Peyer's patch (tissue), 4 donors: ENCODE measurements around the gene TPI1. TPM values are rescaled to one million over a fixed set of nuclear protein-coding genes. Genes with fewer than 3 reads are reported as not detected.

ENCODE experiments used
- DNase-seq, 3 donors: peaks; one replicate each; pipeline ENCODE4 v3.0.0-alpha.2; 2017 to 2019
- H3K27ac ChIP-seq, 4 donors: fragments of 200-600 bp; sonication (generic); one replicate each; pipeline ENCODE4 v1.5.1; 2016 to 2019
- H3K27me3 ChIP-seq, 2 donors: fragments of 200-600 bp; sonication (generic); one replicate each; pipeline ENCODE4 v1.5.1; 2019
- H3K36me3 ChIP-seq, 3 donors: fragments of 200-600 bp; sonication (generic); one replicate each; pipeline ENCODE4 v1.5.1; 2016 to 2019
- H3K4me1 ChIP-seq, 4 donors: fragments of 200-600 bp; sonication (generic); one replicate each; pipeline ENCODE4 v1.5.1; 2016 to 2019
- H3K4me3 ChIP-seq, 4 donors: fragments of 200-600 bp; sonication (generic); 1 replicate in 3 of 4; 2 replicates in 1 of 4; pipeline ENCODE4 v1.5.1; 2016 to 2019; ENCODE audit warnings: mild to moderate bottlenecking in 1 of 4
- H3K9me3 ChIP-seq, 4 donors: fragments of 200-600 bp; sonication (generic); one replicate each; pipeline ENCODE4 v1.5.1; 2016 to 2019; ENCODE audit warnings: mild to moderate bottlenecking in 1 of 4
- POLR2A ChIP-seq, 2 donors: fragments of 450-650 bp; IDR thresholded peaks; one replicate each; pipeline ENCODE4 v1.5.1; 2017; ENCODE audit warnings: antibody characterized with exemption in 2 of 2, mild to moderate bottlenecking in 2 of 2, moderate library complexity in 2 of 2
- total RNA-seq, 4 donors: library from RNA; depleted of rRNA; stranded (reverse); fragments of >200 nt; gene quantifications; one replicate each; pipeline ENCODE4 v1.1.0, GENCODE V29; 2016
- TF ChIP-seq, protein P1 (sequence below), 6 experiments: fragments of 450-650 bp in 4 of 6; fragments of 200-600 bp in 2 of 6; sonication (generic) in 1 of 6; IDR thresholded peaks; one replicate each; pipeline ENCODE4 v1.5.1; 2017 to 2019; ENCODE audit warnings: antibody characterized with exemption in 6 of 6, mild to moderate bottlenecking in 3 of 6, moderate library complexity in 1 of 6

TPI1 gene
- total RNA-seq, 4 donors from 2014 or later: 591 to 1,061 (median 658) TPM

DNA sequence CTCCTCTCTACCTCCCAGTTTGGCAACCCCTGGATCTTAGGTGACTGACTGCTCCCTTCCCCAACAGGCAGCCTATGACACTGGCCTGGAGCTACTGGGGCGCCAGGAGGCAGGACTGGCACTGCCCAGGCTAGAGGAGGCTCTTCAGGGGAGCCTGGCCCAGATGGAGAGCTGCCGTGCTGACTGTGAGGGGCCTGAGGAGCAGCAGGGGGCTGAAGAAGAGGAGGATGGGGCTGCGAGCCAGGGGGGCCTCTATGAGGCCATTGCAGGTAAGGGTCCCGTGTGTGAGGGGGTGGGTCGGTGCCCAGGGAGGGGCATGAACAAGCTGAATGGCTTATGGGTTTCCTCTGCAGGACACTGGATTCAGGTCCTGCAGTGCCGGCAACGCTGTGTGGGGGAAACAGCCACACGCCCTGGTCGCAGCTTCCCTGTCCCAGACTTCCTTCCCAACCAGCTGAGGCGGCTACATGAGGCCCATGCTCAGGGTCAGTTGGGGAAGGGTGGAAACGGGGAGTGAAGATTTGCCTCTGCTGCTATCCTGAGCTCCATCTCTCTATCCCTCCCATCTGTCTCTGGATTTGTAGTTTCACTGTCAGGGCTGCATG lies 36.9 kb upstream of the TPI1 start:
- no peak overlapping the region for H3K4me3 ChIP-seq
- H3K27me3 ChIP-seq: no peaks in the 10 kb centered on the region
- H3K36me3 ChIP-seq: peaks cover 0 to 6% (median 0%) of the 10 kb centered on the region in 3 donors
- TF ChIP-seq, protein P1, sequence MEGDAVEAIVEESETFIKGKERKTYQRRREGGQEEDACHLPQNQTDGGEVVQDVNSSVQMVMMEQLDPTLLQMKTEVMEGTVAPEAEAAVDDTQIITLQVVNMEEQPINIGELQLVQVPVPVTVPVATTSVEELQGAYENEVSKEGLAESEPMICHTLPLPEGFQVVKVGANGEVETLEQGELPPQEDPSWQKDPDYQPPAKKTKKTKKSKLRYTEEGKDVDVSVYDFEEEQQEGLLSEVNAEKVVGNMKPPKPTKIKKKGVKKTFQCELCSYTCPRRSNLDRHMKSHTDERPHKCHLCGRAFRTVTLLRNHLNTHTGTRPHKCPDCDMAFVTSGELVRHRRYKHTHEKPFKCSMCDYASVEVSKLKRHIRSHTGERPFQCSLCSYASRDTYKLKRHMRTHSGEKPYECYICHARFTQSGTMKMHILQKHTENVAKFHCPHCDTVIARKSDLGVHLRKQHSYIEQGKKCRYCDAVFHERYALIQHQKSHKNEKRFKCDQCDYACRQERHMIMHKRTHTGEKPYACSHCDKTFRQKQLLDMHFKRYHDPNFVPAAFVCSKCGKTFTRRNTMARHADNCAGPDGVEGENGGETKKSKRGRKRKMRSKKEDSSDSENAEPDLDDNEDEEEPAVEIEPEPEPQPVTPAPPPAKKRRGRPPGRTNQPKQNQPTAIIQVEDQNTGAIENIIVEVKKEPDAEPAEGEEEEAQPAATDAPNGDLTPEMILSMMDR (IDR thresholded peaks at IDR 0.05): no peak
- no peak for TF ChIP-seq POLR2A (IDR thresholded peaks at IDR 0.05)
- H3K27ac ChIP-seq: no peak overlapping the region
- H3K4me1 ChIP-seq: peaks cover 0 to 22% (median 8%) of the 10 kb centered on the region in 4 donors
- no peaks in the 10 kb centered on the region for H3K9me3 ChIP-seq
- no peak for DNase-seq

DNA sequence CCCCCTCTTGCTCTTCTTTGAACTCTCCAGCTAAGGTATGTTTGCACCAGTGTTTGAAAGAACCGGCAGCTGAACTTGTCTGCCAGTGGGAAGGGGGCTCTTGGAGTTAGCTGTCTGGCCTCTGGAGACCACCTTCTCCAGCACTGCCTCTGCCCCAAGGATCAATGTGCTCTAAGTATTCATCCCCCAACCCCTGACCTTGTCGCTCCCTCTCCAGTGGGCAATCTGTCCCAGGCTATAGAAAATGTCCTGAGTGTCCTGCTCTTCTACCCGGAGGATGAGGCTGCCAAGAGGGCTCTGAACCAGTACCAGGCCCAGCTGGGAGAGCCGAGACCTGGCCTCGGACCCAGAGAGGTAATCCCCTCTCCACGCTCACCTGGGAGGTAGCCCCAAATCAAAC lies 36.3 kb upstream of the TPI1 start:
- Histone ChIP-seq H3K9me3 (no peaks in the 10 kb centered on the region), H3K27me3 (no peaks in the 10 kb centered on the region), H3K27ac (no peak overlapping the region), H3K4me3 (no peak overlapping the region), H3K36me3 (peaks cover 0 to 6% (median 0%) of the 10 kb centered on the region in 3 donors), H3K4me1 (peaks cover 0 to 22% (median 8%) of the 10 kb centered on the region in 4 donors)
- no peak for DNase-seq
- TF ChIP-seq POLR2A (IDR thresholded peaks at IDR 0.05): no peak

DNA sequence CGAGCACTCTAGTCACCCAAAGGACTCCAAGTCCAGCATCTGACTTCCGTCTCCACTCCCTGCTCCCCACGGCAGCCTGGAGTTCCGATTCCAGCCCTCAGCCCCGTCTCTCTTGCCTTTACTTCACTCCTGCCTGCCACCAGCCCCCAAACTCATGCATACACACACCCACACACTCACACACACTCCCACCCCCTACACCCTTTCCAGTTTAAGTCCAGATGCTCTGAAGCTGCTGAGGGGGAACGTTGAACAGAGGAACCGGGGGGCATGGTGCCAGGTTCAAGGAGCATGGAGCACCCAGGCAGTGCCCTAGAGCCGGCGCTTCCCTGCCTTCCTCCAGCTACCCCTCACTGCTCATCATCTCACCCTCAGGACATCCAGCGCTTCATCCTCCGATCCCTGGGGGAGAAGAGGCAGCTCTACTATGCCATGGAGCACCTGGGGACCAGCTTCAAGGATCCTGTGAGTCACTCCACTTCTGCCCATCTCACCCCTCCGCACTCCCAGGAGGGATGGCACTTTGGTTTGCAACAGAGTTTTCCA lies 35.8 kb upstream of the TPI1 start:
- H3K27ac ChIP-seq: no peak overlapping the region
- H3K4me1 ChIP-seq: peaks cover 0 to 22% (median 8%) of the 10 kb centered on the region in 4 donors
- TF ChIP-seq, protein P1 (IDR thresholded peaks at IDR 0.05): no peak
- no peak for TF ChIP-seq POLR2A (IDR thresholded peaks at IDR 0.05)
- DNase-seq: no peak
- no peaks in the 10 kb centered on the region for H3K27me3 ChIP-seq
- H3K9me3 ChIP-seq: no peaks in the 10 kb centered on the region
- H3K4me3 ChIP-seq: no peak overlapping the region
- peaks cover 0 to 6% (median 0%) of the 10 kb centered on the region in 3 donors for H3K36me3 ChIP-seq

DNA sequence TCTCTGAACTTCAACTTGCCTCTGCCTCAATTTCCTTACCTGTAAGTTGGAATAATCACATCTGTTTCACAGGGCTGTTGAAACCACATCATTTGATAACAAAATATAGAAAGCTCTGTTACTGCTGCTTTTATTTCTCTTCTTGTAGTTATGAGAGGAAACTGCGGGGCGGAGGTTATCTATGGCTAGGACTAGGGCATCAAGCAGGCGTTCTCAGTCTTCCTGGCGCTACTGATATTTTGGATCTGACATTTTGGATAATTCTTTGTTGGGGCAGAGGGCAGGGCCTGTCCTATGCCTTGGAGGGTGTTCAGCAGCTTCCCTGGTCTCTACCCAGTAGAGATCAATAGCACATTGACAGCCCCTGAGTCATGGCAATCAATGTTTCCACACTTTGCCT lies 35.2 kb upstream of the TPI1 start:
- Histone ChIP-seq H3K36me3 (peaks cover 0 to 8% (median 0%) of the 10 kb centered on the region in 3 donors), H3K4me1 (peaks cover 0 to 19% (median 8%) of the 10 kb centered on the region in 4 donors), H3K27me3 (no peaks in the 10 kb centered on the region), H3K27ac (no peak overlapping the region), H3K4me3 (no peak overlapping the region), H3K9me3 (no peaks in the 10 kb centered on the region)
- no peak for DNase-seq
- TF ChIP-seq, protein P1 (IDR thresholded peaks at IDR 0.05): no peak
- no peak for TF ChIP-seq POLR2A (IDR thresholded peaks at IDR 0.05)

DNA sequence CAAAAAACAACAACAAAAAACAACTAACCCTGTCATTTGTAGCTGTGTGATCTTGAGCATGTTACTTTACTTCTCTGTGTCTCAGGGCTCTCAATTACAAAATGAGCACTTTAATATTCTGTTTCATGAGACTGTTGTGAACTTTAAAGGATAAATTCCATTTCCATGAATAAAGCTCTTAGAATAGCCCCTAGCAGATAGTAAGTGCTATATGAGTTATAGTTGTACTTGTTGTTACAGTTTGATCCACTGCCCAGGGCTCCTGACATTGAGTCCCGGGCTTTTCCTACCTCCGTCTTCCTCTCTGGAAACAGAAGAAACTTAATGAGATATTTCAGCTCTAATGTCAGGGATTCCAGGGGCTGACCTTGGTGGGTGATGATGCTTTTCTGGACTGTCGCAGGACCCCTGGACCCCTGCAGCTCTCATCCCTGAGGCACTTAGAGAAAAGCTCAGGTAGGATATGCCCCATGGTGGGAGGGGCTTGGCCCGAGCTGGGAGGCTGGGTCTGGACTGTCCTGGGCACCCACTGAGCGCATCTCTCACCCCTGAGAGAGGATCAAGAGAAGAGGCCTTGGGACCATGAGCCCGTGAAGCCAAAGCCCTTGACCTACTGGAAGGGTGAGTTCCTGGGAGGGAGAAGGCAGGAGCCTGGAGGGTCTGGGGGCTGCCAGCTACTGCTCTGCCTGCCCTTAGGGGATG lies 34.0 kb upstream of the TPI1 start:
- H3K4me1 ChIP-seq: peaks cover 0 to 11% (median 5%) of the 10 kb centered on the region in 4 donors
- H3K36me3 ChIP-seq: peaks cover 0 to 14% (median 0%) of the 10 kb centered on the region in 3 donors
- no peak for DNase-seq
- TF ChIP-seq, protein P1 (IDR thresholded peaks at IDR 0.05): no peak
- TF ChIP-seq POLR2A (IDR thresholded peaks at IDR 0.05): no peak
- H3K4me3 ChIP-seq: no peak overlapping the region
- H3K27me3 ChIP-seq: no peaks in the 10 kb centered on the region
- H3K27ac ChIP-seq: no peak overlapping the region
- no peaks in the 10 kb centered on the region for H3K9me3 ChIP-seq

DNA sequence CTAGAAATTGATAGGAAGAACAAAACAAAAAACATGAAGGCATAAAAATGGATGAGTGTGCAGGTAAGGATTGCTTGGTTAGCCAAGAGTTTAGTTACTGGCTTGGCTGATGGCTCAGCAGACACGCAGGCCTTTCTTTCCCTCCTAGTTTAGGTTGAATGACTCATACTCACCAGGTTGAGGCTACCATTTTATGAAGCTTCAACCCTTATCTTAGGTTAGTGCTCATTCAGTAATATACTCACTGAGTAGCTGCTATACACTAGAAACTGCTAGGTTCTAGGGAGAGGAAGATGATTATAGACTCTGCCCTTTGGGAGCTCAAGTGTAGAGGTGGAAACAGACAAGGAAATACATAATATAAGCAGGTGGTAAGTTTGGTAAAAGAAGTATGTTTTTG lies 33.1 kb upstream of the TPI1 start:
- Histone ChIP-seq H3K27me3 (no peaks in the 10 kb centered on the region), H3K27ac (no peak overlapping the region), H3K9me3 (no peaks in the 10 kb centered on the region), H3K36me3 (peaks cover 0 to 16% (median 0%) of the 10 kb centered on the region in 3 donors), H3K4me1 (peaks cover 0 to 9% (median 2%) of the 10 kb centered on the region in 4 donors), H3K4me3 (no peak overlapping the region)
- TF ChIP-seq, protein P1 (IDR thresholded peaks at IDR 0.05): no peak
- no peak for TF ChIP-seq POLR2A (IDR thresholded peaks at IDR 0.05)
- no peak for DNase-seq
